Liver (tissue), 3 donors: Measurements from ENCODE around the gene TMEM125.

Source experiments
- GABPA ChIP-seq, 2 donors: IDR thresholded peaks in 1 of 2; conservative IDR thresholded peaks in 1 of 2; 2 replicates each; pipeline ENCODE4 v1.6.1; 2016; ENCODE audit warnings: antibody characterized with exemption in 2 of 2, mild to moderate bottlenecking in 1 of 2, moderate library complexity in 1 of 2
- HNF4A ChIP-seq, 2 donors: conservative IDR thresholded peaks; 2 replicates each; pipeline ENCODE4 v1.6.1; 2016; ENCODE audit warnings: antibody characterized with exemption in 2 of 2, mild to moderate bottlenecking in 2 of 2
- REST ChIP-seq: IDR thresholded peaks from 2 replicates; pipeline ENCODE4 v1.6.1; 2016; ENCODE audit warnings: antibody characterized with exemption, mild to moderate bottlenecking
- ZBTB33 ChIP-seq: IDR thresholded peaks from 2 replicates; pipeline ENCODE4 v1.6.1; 2016; ENCODE audit warnings: antibody characterized with exemption
- TF ChIP-seq, protein P1 (sequence below): fragments of 150-350 bp; IDR thresholded peaks from 2 replicates; pipeline ENCODE4 v1.5.1; 2017; ENCODE audit warnings: improper control_type of control experiment, low read depth, low read length; ENCODE audit not compliant: missing input control
- donor health status: healthy.
- donor health status: healthy.

- TF ChIP-seq HNF4A (conservative IDR thresholded peaks at IDR 0.05), result no peak
- no peak for TF ChIP-seq ZBTB33
- TF ChIP-seq, protein P1, sequence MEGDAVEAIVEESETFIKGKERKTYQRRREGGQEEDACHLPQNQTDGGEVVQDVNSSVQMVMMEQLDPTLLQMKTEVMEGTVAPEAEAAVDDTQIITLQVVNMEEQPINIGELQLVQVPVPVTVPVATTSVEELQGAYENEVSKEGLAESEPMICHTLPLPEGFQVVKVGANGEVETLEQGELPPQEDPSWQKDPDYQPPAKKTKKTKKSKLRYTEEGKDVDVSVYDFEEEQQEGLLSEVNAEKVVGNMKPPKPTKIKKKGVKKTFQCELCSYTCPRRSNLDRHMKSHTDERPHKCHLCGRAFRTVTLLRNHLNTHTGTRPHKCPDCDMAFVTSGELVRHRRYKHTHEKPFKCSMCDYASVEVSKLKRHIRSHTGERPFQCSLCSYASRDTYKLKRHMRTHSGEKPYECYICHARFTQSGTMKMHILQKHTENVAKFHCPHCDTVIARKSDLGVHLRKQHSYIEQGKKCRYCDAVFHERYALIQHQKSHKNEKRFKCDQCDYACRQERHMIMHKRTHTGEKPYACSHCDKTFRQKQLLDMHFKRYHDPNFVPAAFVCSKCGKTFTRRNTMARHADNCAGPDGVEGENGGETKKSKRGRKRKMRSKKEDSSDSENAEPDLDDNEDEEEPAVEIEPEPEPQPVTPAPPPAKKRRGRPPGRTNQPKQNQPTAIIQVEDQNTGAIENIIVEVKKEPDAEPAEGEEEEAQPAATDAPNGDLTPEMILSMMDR, result no peak
- no peak for TF ChIP-seq REST
- no peak for TF ChIP-seq GABPA (IDR thresholded peaks at IDR 0.05 in 1 of 2, conservative IDR thresholded peaks at IDR 0.05 in 1 of 2)
These were observed 18.4 kb downstream of the TMEM125 start for GRCh38 chr1:43288058-43288784.
